ENCODE data around the gene CST6. TPM values are rescaled to one million over a fixed set of nuclear protein-coding genes. Genes with fewer than 3 reads are reported as not detected.
A peak's percentile ranks its signal among the peaks of the same experiment; 100 is the strongest.
"Not testable (repeated sequence)": the region's sequence is repeated elsewhere in the genome, so short reads cannot be mapped to it uniquely, and the experiment has no call there.

CST6 gene
- total RNA-seq, 2 donors from 2014 or later, result 2.1 to 4.2 TPM

GRCh38 chr11:66007201-66007634 lies 4.6 kb upstream of the CST6 start:
- TF ChIP-seq CTCF (conservative IDR thresholded peaks at IDR 0.05), result no peak
- Histone ChIP-seq H3K27me3 (ENCODE audit: control insufficient read depth, insufficient read depth, low read length, poor library complexity, severe bottlenecking) (no peaks in the 10 kb centered on the region), H3K27ac (ENCODE audit: low read depth, low read length) (no peak overlapping the region), H3K36me3 (ENCODE audit: control insufficient read depth, insufficient read depth, low read length) (peaks cover 22% of the 10 kb centered on the region), H3K4me3 (ENCODE audit: low read length) (peak overlapping the region; percentile 12), H3K4me1 (ENCODE audit: control insufficient read depth, insufficient read depth, low read length) (peaks cover 27% of the 10 kb centered on the region), H3K9ac (ENCODE audit: extremely low read depth, low read length, poor library complexity, severe bottlenecking) (peak overlapping the region; percentile 44), H3K9me3 (ENCODE audit: control insufficient read depth, low read length) (no peaks in the 10 kb centered on the region)
- 37 to 55% methylated on average over 4 to 5 of the region's 5 CpGs for WGBS, 2 experiments (ENCODE audit: insufficient coverage in 1 of 2, insufficient read length in 1 of 2)
- Mint-ChIP-seq H3K27ac (peak overlapping the region; percentile 95), H3K4me3 (peak overlapping the region; percentile 12), H3K9me3 (no peaks in the 10 kb centered on the region), H3K4me1 (peaks cover 48% of the 10 kb centered on the region), H3K36me3 (ENCODE audit: low read depth) (peaks cover 19% of the 10 kb centered on the region), H3K27me3 (ENCODE audit: insufficient read depth) (peaks cover 8% of the 10 kb centered on the region)
- peak; percentile 83 for DNase-seq

GRCh38 chr11:66008095-66008467 lies 3.7 kb upstream of the CST6 start:
- H3K9ac ChIP-seq (ENCODE audit: extremely low read depth, low read length, poor library complexity, severe bottlenecking), result no peak overlapping the region

GRCh38 chr11:66008468-66009101 lies 3.2 kb upstream of the CST6 start:
- Histone ChIP-seq H3K27ac (ENCODE audit: low read depth, low read length) (no peak overlapping the region), H3K27me3 (ENCODE audit: control insufficient read depth, insufficient read depth, low read length, poor library complexity, severe bottlenecking) (no peaks in the 10 kb centered on the region), H3K9ac (ENCODE audit: extremely low read depth, low read length, poor library complexity, severe bottlenecking) (no peak overlapping the region), H3K36me3 (ENCODE audit: control insufficient read depth, insufficient read depth, low read length) (peaks cover 22% of the 10 kb centered on the region), H3K4me3 (ENCODE audit: low read length) (no peak overlapping the region), H3K4me1 (ENCODE audit: control insufficient read depth, insufficient read depth, low read length) (peaks cover 32% of the 10 kb centered on the region), H3K9me3 (ENCODE audit: control insufficient read depth, low read length) (no peaks in the 10 kb centered on the region)
- no peak overlapping the region for H3K4me3 Mint-ChIP-seq
- peaks cover 19% of the 10 kb centered on the region for H3K36me3 Mint-ChIP-seq (ENCODE audit: low read depth)
- peaks cover 45% of the 10 kb centered on the region for H3K4me1 Mint-ChIP-seq
- 73 to 83% methylated on average over 4 to 10 of the region's 10 CpGs for WGBS, 2 experiments (ENCODE audit: insufficient coverage in 1 of 2, insufficient read length in 1 of 2)
- H3K9me3 Mint-ChIP-seq, result no peaks in the 10 kb centered on the region
- peak; percentile 69 for DNase-seq
- H3K27me3 Mint-ChIP-seq (ENCODE audit: insufficient read depth), result peaks cover 8% of the 10 kb centered on the region
- no peak for TF ChIP-seq CTCF (conservative IDR thresholded peaks at IDR 0.05)
- peak overlapping the region; percentile 32 for H3K27ac Mint-ChIP-seq

More at GRCh38 chr11:66008095-66008467, 3.7 kb upstream of the CST6 start:
- H3K4me3 ChIP-seq (ENCODE audit: low read length), result no peak overlapping the region
- no peaks in the 10 kb centered on the region for H3K9me3 Mint-ChIP-seq
- H3K9me3 ChIP-seq (ENCODE audit: control insufficient read depth, low read length), result no peaks in the 10 kb centered on the region
- H3K27ac Mint-ChIP-seq, result peak overlapping the region; percentile 32
- H3K4me3 Mint-ChIP-seq, result no peak overlapping the region
- no peak overlapping the region for H3K27ac ChIP-seq (ENCODE audit: low read depth, low read length)
- H3K27me3 Mint-ChIP-seq (ENCODE audit: insufficient read depth), result peaks cover 8% of the 10 kb centered on the region
- peaks cover 22% of the 10 kb centered on the region for H3K36me3 ChIP-seq (ENCODE audit: control insufficient read depth, insufficient read depth, low read length)
- no peak for DNase-seq
- H3K36me3 Mint-ChIP-seq (ENCODE audit: low read depth), result peaks cover 19% of the 10 kb centered on the region
- H3K4me1 Mint-ChIP-seq, result peaks cover 45% of the 10 kb centered on the region
- no peak for TF ChIP-seq CTCF (conservative IDR thresholded peaks at IDR 0.05)
- WGBS, 2 experiments (ENCODE audit: insufficient coverage in 1 of 2, insufficient read length in 1 of 2), result 82 to 97% methylated on average over 2 of the region's 2 CpGs
- peaks cover 30% of the 10 kb centered on the region for H3K4me1 ChIP-seq (ENCODE audit: control insufficient read depth, insufficient read depth, low read length)
- H3K27me3 ChIP-seq (ENCODE audit: control insufficient read depth, insufficient read depth, low read length, poor library complexity, severe bottlenecking), result no peaks in the 10 kb centered on the region

- H3K9me3 ChIP-seq (ENCODE audit: control insufficient read depth, low read length); H3K9me3 Mint-ChIP-seq; H3K4me3 Mint-ChIP-seq; H3K27ac ChIP-seq (ENCODE audit: low read depth, low read length); H3K36me3 Mint-ChIP-seq (ENCODE audit: low read depth); H3K27me3 ChIP-seq (ENCODE audit: control insufficient read depth, insufficient read depth, low read length, poor library complexity, severe bottlenecking); H3K9ac ChIP-seq (ENCODE audit: extremely low read depth, low read length, poor library complexity, severe bottlenecking); H3K27me3 Mint-ChIP-seq (ENCODE audit: insufficient read depth); H3K4me3 ChIP-seq (ENCODE audit: low read length): not testable (repeated sequence)
- DNase-seq, result peak; percentile 82
- Mint-ChIP-seq H3K27ac (peak overlapping the region; percentile 89), H3K4me1 (peaks cover 45% of the 10 kb centered on the region)
- Histone ChIP-seq H3K4me1 (ENCODE audit: control insufficient read depth, insufficient read depth, low read length) (peaks cover 32% of the 10 kb centered on the region), H3K36me3 (ENCODE audit: control insufficient read depth, insufficient read depth, low read length) (peaks cover 10% of the 10 kb centered on the region)
- 47 to 71% methylated on average over 4 of the region's 4 CpGs for WGBS, 2 experiments (ENCODE audit: insufficient coverage in 1 of 2, insufficient read length in 1 of 2)
Measured at GRCh38 chr11:66010036-66010435, 1.8 kb upstream of the CST6 start.

Measured in endodermal cell (in vitro differentiated cells).